Measurements from ENCODE around the gene STKLD1.

The STKLD1 gene

DNA sequence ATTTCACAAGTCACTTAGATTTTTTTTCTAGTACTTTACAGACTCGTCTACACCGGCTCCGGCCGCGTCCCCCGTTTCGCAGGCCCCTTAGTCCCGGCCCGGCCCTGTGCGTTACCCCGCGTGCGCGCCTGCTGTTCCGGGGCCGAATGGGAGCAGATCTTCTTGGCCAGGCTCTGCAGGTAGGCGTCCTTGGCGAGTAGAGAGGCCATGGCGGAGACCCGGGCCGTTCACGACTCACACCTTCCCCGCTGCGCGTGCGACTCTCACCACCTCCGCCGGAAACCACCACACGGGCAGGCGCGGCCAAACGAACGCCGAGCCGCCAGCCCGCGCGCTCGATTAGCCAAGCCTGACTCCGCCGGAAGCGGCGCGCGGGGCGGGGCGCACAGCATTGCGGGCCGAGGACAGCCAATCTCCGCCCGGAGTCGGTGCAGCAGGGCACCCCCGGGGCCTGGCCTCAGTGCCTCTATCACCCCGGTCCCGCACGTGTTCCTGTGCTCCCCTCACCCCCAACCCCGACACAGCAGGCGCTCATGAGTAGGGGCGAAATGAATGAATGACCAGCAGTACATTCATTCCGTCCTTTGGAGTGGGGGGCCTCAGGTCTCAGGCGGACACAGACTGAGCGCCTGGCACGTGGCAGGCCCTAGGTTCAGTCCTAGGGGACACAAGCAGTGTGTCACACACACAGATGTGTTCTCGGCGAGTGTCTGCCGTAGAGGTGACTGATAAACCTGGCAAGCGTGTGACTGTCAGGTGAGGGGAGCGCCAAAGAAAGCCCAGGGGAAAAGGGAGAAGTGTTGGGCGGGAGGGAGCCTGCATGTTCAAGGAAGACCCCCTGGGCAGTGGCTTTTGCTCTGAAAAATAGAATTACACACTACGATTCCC, 40.0 kb upstream of the STKLD1 start, which contains the start of gene SURF6 (continued):
- TF ChIP-seq, protein P1, sequence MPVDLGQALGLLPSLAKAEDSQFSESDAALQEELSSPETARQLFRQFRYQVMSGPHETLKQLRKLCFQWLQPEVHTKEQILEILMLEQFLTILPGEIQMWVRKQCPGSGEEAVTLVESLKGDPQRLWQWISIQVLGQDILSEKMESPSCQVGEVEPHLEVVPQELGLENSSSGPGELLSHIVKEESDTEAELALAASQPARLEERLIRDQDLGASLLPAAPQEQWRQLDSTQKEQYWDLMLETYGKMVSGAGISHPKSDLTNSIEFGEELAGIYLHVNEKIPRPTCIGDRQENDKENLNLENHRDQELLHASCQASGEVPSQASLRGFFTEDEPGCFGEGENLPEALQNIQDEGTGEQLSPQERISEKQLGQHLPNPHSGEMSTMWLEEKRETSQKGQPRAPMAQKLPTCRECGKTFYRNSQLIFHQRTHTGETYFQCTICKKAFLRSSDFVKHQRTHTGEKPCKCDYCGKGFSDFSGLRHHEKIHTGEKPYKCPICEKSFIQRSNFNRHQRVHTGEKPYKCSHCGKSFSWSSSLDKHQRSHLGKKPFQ (tag by site-specific recombination; IDR thresholded peaks at IDR 0.05) = peak; percentile 100
- TF ChIP-seq ZNF174 (tag by site-specific recombination; IDR thresholded peaks at IDR 0.05) (no peak), ZFP69B (tag by site-specific recombination; IDR thresholded peaks at IDR 0.05) (peak; percentile 88), ZBTB17 (tag by site-specific recombination; IDR thresholded peaks at IDR 0.05) (peak; percentile 100), GFI1B (tag by site-specific recombination; IDR thresholded peaks at IDR 0.05) (no peak), ZFP37 (tag by site-specific recombination; IDR thresholded peaks at IDR 0.05) (peak; percentile 85), ZNF239 (tag by site-specific recombination; IDR thresholded peaks at IDR 0.05) (0 out of 2 replicates have a peak, but pooled peaks have one; percentile 7), ZFP41 (tag by site-specific recombination; IDR thresholded peaks at IDR 0.05; ENCODE audit: borderline replicate concordance) (no peak), ZNF223 (tag by site-specific recombination; IDR thresholded peaks at IDR 0.05) (no peak), ZNF335 (tag by site-specific recombination; conservative IDR thresholded peaks at IDR 0.05) (peak; percentile 85), ZNF501 (tag by site-specific recombination; IDR thresholded peaks at IDR 0.05) (peak; percentile 93), ZSCAN23 (tag by site-specific recombination; IDR thresholded peaks at IDR 0.05) (peak; percentile 41; the same call in 1 of the 2 replicates), YY1 (tag by site-specific recombination; IDR thresholded peaks at IDR 0.05) (peak; percentile 88), ZNF10 (tag by site-specific recombination; IDR thresholded peaks at IDR 0.05) (peak; percentile 11; the same call in 1 of the 2 replicates), ZNF324 (tag by site-specific recombination; IDR thresholded peaks at IDR 0.05) (peak; percentile 93), SCRT2 (tag by site-specific recombination; IDR thresholded peaks at IDR 0.05) (peak; percentile 44; the same call in 1 of the 2 replicates), ZSCAN30 (tag by site-specific recombination; IDR thresholded peaks at IDR 0.05) (peak; percentile 91), KLF9 (tag by site-specific recombination; IDR thresholded peaks at IDR 0.05; ENCODE audit: low read depth) (peak; percentile 80), ZNF391 (tag by site-specific recombination; IDR thresholded peaks at IDR 0.05; ENCODE audit: borderline replicate concordance, low read depth) (peak; percentile 80; the same call in 1 of the 2 replicates), ZNF292 (tag by site-specific recombination; IDR thresholded peaks at IDR 0.05; ENCODE audit: borderline replicate concordance, low read depth) (no peak), YY2 (tag by site-specific recombination; IDR thresholded peaks at IDR 0.05) (peak; percentile 90), SP2 (tag by site-specific recombination; IDR thresholded peaks at IDR 0.05) (peak; percentile 94), SP3 (tag by site-specific recombination; IDR thresholded peaks at IDR 0.05) (peak; percentile 92), ZNF549 (tag by site-specific recombination; IDR thresholded peaks at IDR 0.05) (no peak), ZBTB49 (tag by site-specific recombination; IDR thresholded peaks at IDR 0.05; ENCODE audit: low read depth) (no peak), KLF8 (tag by site-specific recombination; IDR thresholded peaks at IDR 0.05) (peak; percentile 90; the same call in 1 of the 2 replicates), BCL11A (tag by site-specific recombination; IDR thresholded peaks at IDR 0.05; ENCODE audit: low read depth) (0 out of 2 replicates have a peak, but pooled peaks have one; percentile 59), ZNF660 (tag by site-specific recombination; IDR thresholded peaks at IDR 0.05) (peak; percentile 95), ZBTB8A (tag by site-specific recombination; IDR thresholded peaks at IDR 0.05) (peak; percentile 69), ZSCAN4 (tag by site-specific recombination; IDR thresholded peaks at IDR 0.05) (peak; percentile 51; the same call in 1 of the 2 replicates), ZEB2 (tag by site-specific recombination; IDR thresholded peaks at IDR 0.05) (peak; percentile 94)
- TF ChIP-seq, protein P2, sequence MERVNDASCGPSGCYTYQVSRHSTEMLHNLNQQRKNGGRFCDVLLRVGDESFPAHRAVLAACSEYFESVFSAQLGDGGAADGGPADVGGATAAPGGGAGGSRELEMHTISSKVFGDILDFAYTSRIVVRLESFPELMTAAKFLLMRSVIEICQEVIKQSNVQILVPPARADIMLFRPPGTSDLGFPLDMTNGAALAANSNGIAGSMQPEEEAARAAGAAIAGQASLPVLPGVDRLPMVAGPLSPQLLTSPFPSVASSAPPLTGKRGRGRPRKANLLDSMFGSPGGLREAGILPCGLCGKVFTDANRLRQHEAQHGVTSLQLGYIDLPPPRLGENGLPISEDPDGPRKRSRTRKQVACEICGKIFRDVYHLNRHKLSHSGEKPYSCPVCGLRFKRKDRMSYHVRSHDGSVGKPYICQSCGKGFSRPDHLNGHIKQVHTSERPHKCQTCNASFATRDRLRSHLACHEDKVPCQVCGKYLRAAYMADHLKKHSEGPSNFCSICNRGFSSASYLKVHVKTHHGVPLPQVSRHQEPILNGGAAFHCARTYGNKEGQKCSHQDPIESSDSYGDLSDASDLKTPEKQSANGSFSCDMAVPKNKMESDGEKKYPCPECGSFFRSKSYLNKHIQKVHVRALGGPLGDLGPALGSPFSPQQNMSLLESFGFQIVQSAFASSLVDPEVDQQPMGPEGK (tag by site-specific recombination; IDR thresholded peaks at IDR 0.05) = peak; percentile 94
- TF ChIP-seq, protein P3, sequence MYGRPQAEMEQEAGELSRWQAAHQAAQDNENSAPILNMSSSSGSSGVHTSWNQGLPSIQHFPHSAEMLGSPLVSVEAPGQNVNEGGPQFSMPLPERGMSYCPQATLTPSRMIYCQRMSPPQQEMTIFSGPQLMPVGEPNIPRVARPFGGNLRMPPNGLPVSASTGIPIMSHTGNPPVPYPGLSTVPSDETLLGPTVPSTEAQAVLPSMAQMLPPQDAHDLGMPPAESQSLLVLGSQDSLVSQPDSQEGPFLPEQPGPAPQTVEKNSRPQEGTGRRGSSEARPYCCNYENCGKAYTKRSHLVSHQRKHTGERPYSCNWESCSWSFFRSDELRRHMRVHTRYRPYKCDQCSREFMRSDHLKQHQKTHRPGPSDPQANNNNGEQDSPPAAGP (tag by site-specific recombination; IDR thresholded peaks at IDR 0.05) = peak; percentile 97
